Pons (tissue), 1 donor: ENCODE results near the gene FAT4.

Experiments used
- DNase-seq: peaks from one replicate; pipeline ENCODE4 v3.0.0-alpha.2; 2016; ENCODE audit warnings: low spot score

FAT4 gene

DNA sequence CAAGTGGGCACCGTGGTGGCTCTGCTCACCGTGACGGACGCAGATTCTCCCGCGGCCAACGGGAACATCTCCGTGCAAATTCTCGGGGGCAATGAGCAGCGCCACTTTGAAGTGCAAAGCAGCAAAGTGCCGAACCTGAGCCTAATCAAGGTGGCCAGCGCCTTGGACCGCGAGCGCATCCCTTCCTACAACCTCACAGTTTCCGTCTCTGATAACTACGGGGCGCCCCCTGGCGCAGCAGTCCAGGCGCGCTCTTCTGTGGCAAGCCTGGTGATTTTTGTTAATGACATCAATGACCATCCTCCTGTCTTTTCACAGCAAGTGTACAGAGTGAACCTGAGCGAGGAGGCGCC is 2.7 kb downstream of the FAT4 start:
- DNase-seq = no peak

GRCh38 chr4:125319311-125319710 is 4.6 kb downstream of the FAT4 start:
- no peak for DNase-seq

DNA sequence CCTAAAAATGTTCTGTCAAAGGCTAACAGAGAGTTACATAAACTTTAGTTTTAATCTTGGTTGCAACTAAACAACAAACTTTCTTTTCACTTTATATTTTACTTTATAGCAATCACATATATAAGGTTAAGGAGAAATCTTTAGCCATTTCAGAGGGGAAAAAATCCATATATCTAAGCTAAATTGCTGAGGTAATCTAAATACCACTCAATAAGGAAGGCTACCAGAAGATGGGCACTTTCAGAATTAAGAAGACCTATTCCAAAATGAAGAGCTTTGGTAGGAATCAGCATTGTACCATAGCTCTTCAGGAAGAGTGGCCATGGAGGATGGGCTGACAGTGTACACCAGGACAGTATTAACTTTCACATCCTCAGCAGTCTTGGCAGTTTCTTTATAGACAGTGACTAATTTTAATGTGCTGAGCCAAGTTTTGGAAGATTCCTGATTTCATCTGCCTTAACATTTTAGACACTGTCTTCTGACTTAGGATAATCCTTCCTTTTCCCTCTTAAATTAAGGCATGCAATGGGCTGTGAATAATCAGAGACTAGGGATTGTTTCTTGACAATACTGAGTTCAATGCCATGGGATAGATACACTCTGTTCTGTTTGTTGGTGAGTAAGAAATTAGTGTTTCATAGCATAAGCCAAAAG is 7.1 kb downstream of the FAT4 start:
- DNase-seq = no peak

DNA sequence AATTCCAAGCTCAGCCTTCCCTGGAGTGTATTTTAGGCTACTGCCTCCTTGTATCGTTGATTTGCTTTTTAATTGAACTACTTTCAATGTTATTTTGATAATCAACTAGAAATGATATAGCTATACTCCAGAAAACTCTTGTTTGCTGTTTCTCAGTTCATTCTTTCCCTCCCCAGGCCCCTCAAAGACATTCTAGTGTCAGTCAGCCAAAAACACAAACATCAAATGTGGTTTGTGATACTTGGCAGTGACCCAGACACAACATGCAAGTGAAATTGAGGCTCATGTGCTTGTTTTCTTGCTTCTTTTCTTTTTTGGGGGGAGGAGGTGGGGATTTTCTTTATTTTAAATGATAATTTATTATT is 7.6 kb downstream of the FAT4 start:
- no peak for DNase-seq

- no peak for DNase-seq
Measured at GRCh38 chr4:125323654-125324053, 8.9 kb downstream of the FAT4 start.

DNA sequence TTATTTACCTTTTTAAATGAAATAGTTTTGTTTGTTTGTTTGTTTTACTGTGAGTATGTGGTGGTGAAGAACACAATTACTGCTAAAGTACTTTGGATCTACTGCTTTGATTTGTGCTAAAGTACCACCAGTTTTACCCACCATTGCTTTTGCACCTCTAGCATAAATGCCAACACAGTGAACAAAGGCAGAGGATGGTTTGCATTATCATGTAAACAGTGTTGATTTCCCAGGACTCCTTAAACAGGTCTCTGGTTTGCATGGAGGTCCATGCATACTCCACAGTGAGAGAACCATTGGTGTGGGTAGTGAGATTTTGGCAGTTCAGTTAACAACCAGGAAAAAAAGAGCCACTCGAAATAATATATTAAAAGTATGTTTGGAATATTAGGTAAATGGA is 11.0 kb downstream of the FAT4 start:
- DNase-seq = no peak

GRCh38 chr4:125331116-125331515 is 16.4 kb downstream of the FAT4 start:
- no peak for DNase-seq

- no peak for DNase-seq
Measured at GRCh38 chr4:125334926-125335325, 20.2 kb downstream of the FAT4 start.

DNA sequence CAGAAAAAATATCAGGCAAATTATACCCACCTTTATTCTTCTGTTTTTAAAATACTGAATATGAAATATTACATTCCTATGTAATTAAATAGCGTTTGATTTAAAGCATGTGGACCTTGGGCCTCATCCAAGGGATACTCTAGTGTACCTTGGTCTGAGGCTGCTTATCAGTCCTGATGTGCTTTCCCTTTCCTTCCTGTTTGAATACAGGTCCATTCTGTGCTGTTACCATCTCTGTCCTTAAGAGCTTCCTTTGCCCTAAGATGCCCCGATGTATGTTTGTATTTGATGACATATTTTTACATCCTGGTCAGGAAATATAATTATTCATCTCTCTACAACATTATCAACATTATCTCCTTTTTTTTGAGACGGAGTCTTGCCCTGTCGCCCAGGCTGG is 24.1 kb downstream of the FAT4 start:
- DNase-seq = no peak

- DNase-seq = no peak
Measured at GRCh38 chr4:125344198-125344597, 29.4 kb downstream of the FAT4 start.

GRCh38 chr4:125346616-125347015 is 31.9 kb downstream of the FAT4 start:
- peak; percentile 74 for DNase-seq

GRCh38 chr4:125350470-125351135 is 35.8 kb downstream of the FAT4 start:
- peak; percentile 45 for DNase-seq

- peak; percentile 73 for DNase-seq
Measured at GRCh38 chr4:125352521-125352920, 37.8 kb downstream of the FAT4 start.

- DNase-seq = peak; percentile 57
Measured at GRCh38 chr4:125353131-125353530, 38.4 kb downstream of the FAT4 start.

DNA sequence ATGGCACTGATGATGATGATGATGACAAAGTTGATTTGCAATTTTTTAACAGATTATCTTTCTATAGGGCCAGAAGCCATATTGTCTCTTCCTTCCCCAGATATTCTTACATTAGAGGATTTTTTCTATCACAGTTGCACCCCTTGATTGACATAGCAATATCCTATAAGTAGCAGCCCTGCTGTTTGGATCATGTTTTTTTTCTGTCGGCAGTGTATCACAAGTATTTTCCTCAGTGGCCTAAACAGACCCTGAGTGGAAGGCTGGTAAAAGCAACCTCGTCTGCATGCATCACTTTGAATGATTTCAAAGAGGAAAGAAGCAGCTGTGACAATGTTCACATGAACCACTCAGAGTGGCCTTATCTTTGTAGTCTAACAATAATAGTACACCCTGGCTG is 41.0 kb downstream of the FAT4 start:
- DNase-seq = no peak

DNA sequence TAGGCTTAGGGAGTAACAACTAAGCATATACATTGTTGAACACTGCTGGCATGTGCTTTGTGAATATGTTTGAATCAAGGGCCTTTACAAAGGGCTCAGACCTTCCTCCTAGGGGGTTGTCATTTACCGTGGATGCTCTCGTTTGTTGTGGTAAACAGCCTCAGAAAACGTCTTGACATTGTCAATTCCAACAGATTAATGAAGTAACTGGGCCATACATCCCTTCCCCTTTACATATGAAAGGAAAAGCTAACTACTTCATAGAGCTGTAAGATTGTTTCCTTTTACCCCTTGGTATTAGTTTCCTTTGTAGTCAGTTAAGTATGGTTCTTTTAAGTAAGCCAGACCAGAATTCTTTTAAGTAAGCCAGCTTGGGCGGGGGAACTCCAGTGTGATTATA is 42.9 kb downstream of the FAT4 start:
- DNase-seq = no peak

DNA sequence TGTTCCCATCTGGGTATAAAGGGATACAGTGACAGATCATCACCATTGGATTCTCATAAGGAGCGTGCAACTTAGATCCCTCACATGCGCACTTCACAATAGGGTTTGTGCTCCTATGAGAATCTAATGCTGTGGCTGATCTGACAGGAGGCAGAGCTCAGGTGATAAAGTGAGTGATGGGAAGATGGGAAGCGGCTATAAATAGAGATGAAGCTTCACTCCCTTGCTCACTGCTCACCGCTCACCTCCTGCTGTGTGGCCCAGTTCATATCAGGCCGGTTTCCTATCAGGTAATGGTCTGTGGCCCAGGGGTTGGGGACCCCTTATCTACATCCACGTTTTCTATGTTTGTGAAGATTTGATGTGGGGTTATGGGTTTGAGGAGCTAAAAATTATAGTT is 43.7 kb downstream of the FAT4 start:
- no peak for DNase-seq

DNA sequence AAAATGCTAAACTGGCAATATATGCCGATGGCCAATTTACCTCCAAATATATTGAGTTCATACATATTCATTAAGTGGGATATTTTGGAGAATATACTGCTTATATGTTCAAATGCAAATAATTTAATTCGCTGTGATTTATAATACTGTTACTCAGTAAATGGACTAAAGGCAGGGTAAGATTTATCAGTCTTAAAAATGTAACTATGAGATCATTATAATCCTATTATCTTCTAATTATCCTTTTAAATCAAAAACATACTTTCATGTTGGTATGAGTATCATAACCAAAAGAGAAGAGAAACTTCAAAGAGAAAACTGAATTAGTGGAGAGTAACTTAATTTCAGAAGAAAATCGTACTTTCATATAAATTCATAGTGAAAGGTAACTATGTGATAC is 44.6 kb downstream of the FAT4 start:
- DNase-seq = no peak

DNA sequence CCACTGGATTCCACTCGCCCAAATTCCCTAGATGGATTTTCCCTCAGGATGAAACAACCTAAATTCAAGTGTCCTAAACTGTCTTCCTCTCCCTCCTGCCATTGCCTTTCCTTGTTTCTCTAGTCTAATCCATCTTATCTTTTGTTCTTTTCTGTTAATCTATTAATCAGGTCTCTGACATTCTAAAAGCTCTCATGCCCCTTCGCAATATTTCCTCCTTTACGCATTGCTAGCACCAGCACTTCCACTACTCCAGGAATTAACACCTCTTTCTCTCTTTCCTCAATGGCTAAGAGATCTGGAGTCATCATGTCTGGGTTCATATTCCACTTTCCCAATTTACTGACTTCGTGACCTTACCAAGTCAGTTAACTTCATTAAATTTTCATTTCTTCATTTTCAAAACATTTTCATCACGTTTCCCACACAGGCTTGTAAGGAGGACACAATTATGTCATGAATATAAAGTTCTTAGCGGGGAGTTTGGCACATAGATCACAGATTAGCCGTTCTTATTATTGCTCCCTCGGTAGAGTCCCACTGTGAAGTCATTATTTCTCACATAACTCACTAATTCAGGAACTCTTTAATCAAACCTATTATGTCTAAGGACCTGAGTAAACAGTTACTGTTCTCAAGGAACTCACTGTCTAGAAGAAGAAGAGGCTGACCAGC is 45.3 kb downstream of the FAT4 start:
- no peak for DNase-seq

- DNase-seq = no peak
Measured at GRCh38 chr4:125360727-125361126, 46.0 kb downstream of the FAT4 start.
